Measurements from ENCODE around the gene KCNS1.

Gene KCNS1

DNA sequence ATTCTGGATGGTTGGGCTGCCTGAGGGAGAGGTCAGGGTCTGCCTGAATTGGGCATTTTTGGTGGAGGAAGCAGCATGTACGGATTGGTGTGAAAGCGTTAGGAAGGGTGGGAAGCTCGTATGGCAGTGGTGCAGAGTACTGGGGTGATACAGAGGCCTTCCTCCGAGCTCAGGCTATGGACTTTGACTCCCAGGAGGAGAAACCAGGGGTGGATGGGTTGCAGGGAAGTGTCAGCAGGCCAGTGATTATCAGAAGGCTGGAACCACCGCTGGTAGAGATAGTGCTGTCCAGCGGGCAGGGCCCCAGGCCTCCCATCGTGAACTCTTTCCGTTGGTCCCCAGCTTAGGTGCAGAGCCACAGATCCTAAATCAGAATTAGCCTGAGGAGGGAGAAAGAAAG, 8.7 kb upstream of the KCNS1 start:
- Histone ChIP-seq H3K36me3 (no peaks in the 10 kb centered on the region), H3K27ac (no peak overlapping the region), H3K4me1 (ENCODE audit: control insufficient read depth in 1 of 2, insufficient read depth in 1 of 2, low read depth in 1 of 2, low read length in 1 of 2) (no peaks in the 10 kb centered on the region), H3K27me3 (peaks cover 53% of the 10 kb centered on the region), H3K9me3 (no peaks in the 10 kb centered on the region), H3K4me3 (ENCODE audit: low read depth in 1 of 2, low read length in 1 of 2) (no peak overlapping the region)
- TF ChIP-seq, protein P1, sequence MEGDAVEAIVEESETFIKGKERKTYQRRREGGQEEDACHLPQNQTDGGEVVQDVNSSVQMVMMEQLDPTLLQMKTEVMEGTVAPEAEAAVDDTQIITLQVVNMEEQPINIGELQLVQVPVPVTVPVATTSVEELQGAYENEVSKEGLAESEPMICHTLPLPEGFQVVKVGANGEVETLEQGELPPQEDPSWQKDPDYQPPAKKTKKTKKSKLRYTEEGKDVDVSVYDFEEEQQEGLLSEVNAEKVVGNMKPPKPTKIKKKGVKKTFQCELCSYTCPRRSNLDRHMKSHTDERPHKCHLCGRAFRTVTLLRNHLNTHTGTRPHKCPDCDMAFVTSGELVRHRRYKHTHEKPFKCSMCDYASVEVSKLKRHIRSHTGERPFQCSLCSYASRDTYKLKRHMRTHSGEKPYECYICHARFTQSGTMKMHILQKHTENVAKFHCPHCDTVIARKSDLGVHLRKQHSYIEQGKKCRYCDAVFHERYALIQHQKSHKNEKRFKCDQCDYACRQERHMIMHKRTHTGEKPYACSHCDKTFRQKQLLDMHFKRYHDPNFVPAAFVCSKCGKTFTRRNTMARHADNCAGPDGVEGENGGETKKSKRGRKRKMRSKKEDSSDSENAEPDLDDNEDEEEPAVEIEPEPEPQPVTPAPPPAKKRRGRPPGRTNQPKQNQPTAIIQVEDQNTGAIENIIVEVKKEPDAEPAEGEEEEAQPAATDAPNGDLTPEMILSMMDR (IDR thresholded peaks at IDR 0.05) = no peak

DNA sequence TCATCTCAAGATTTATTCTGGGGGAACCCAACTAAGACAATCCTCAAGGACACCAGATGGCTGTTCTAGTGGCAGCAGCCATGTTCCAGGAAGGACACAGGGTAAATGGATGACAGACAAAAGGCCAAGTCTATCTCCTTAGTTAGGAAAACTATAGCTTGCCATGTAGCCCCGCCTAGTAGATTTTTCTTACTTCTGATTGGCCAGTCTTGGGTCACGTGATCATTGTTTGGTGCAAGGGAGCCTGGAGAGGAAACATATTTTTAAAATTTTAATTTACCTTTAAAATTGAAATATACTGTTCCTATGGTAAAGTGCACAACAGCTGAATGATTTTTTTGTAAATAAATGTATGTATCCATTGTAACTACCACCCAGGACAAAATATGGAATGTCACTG, 4.4 kb upstream of the KCNS1 start:
- Histone ChIP-seq H3K27me3 (peaks cover 70% of the 10 kb centered on the region), H3K4me3 (ENCODE audit: low read depth in 1 of 2, low read length in 1 of 2) (no peak overlapping the region), H3K4me1 (ENCODE audit: control insufficient read depth in 1 of 2, insufficient read depth in 1 of 2, low read depth in 1 of 2, low read length in 1 of 2) (peaks cover 0 to 6% of the 10 kb centered on the region in 2 experiments), H3K36me3 (no peaks in the 10 kb centered on the region), H3K9me3 (no peaks in the 10 kb centered on the region), H3K27ac (no peak overlapping the region)
- TF ChIP-seq, protein P1 (IDR thresholded peaks at IDR 0.05) = no peak

DNA sequence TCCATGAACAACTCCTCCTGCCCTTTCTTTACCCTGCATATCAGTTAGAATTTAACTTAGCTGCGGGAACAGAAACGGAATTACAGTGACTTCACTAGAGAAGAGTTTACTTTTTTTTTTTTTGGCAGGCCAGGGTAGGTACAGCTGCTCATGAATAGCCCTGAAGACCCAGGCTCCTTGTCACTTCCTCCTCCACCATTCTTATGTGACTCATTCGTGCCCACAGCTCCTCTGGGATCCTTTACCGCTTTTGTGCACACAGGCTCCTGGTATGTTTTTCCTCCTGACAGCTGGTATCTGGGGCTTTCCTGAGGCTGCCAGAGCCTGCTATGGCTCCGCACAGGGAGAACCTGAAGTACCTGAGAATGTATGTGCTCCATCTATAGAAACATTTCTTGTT, 3.9 kb upstream of the KCNS1 start:
- Histone ChIP-seq H3K4me3 (ENCODE audit: low read depth in 1 of 2, low read length in 1 of 2) (no peak overlapping the region), H3K36me3 (no peaks in the 10 kb centered on the region), H3K27ac (no peak overlapping the region), H3K27me3 (peaks cover 75% of the 10 kb centered on the region), H3K4me1 (ENCODE audit: control insufficient read depth in 1 of 2, insufficient read depth in 1 of 2, low read depth in 1 of 2, low read length in 1 of 2) (peaks cover 0 to 6% of the 10 kb centered on the region in 2 experiments), H3K9me3 (no peaks in the 10 kb centered on the region)
- TF ChIP-seq, protein P1 (IDR thresholded peaks at IDR 0.05) = no peak

DNA sequence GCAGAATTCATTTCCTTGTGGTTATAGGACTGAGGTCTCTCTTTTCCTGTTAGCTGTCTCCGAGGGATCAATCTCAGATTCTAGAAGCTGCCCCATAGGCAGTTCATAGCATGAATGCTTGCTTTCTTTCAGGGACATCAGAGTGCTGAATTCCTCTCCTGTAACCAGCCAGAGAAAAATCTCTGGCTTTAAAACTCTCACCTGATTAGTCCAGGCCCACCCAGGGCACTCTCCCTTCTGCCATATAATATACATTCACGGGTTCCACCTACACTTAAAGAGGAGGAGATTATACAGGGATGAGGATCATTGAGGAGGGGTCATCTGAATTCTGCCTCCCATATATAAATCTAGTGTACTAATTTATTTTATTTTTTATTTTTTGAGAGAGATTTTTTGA, 2.1 kb upstream of the KCNS1 start:
- no peaks in the 10 kb centered on the region for H3K36me3 ChIP-seq
- no peak overlapping the region for H3K4me3 ChIP-seq (ENCODE audit: low read depth in 1 of 2, low read length in 1 of 2)
- TF ChIP-seq, protein P1 (IDR thresholded peaks at IDR 0.05) = no peak
- peaks cover 7 to 8% of the 10 kb centered on the region in 2 experiments for H3K4me1 ChIP-seq (ENCODE audit: control insufficient read depth in 1 of 2, insufficient read depth in 1 of 2, low read depth in 1 of 2, low read length in 1 of 2)
- H3K9me3 ChIP-seq = no peaks in the 10 kb centered on the region
- H3K27ac ChIP-seq = no peak overlapping the region
- H3K27me3 ChIP-seq = peaks cover 90% of the 10 kb centered on the region

DNA sequence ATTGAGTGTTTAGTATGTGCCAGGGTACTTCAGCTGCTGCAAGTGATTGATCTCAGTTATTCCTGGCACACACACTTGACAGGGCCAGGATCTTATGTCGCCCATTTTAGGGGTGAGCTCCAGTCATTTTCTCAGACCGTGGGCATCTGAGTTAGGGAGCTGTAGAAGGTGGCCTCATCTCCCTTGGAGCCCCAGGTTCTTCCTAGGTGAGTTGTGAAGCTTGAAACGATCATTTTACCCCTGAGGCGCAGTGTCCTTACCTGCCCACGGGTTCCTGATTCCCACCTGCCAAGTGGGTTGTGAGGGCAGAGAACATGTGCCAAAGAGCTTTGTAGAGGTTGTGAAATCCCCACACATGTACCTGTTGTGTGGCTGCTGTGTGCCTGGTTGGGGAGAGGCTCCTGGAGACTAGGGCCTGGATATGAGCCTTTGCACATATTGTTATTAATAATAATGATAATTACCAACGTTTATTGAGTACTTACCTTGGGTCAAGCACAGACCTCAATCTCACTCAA, 465 bp upstream of the KCNS1 start:
- H3K27me3 ChIP-seq = peaks cover 91% of the 10 kb centered on the region
- H3K9me3 ChIP-seq = no peaks in the 10 kb centered on the region
- no peak overlapping the region for H3K27ac ChIP-seq
- TF ChIP-seq, protein P1 (IDR thresholded peaks at IDR 0.05) = no peak
- H3K4me1 ChIP-seq (ENCODE audit: control insufficient read depth in 1 of 2, insufficient read depth in 1 of 2, low read depth in 1 of 2, low read length in 1 of 2) = peaks cover 13 to 15% of the 10 kb centered on the region in 2 experiments
- no peak overlapping the region for H3K4me3 ChIP-seq (ENCODE audit: low read depth in 1 of 2, low read length in 1 of 2)
- H3K36me3 ChIP-seq = no peaks in the 10 kb centered on the region

Measured in neutrophil (primary cell).